Right lobe of liver (tissue), 6 donors: ENCODE data around the gene LEF1. TPM values are rescaled to one million over a fixed set of nuclear protein-coding genes. Genes with fewer than 3 reads are reported as not detected.

Source experiments
- ATAC-seq, 4 donors: fragments of 200-7000 bp; cut with Tn5 transposase; one replicate each; pipeline ENCODE4 v1.9.1; 2020; ENCODE audit warnings: mild to moderate bottlenecking in 4 of 4, moderate library complexity in 4 of 4
- DNase-seq, 3 donors: peaks; one replicate each; pipeline ENCODE4 v3.0.0-alpha.2; 2020
- H3K27ac ChIP-seq, 3 donors: fragments of 200-600 bp; one replicate each; pipeline ENCODE4 v1.8.0; 2022
- H3K27me3 ChIP-seq, 2 donors: fragments of 200-600 bp; one replicate each; pipeline ENCODE4 v1.8.0; 2022
- H3K36me3 ChIP-seq, 4 donors: fragments of 200-600 bp; sonication (generic) in 1 of 4; one replicate each; pipeline versions ENCODE4 v1.5.1 to v1.8.0; 2017 to 2022; ENCODE audit warnings: control low read depth in 1 of 4
- H3K4me1 ChIP-seq, 4 donors: fragments of 200-600 bp; sonication (generic) in 1 of 4; one replicate each; pipeline versions ENCODE4 v1.5.1 to v1.8.0; 2017 to 2022; ENCODE audit warnings: control low read depth in 1 of 4
- H3K4me3 ChIP-seq, 3 donors: fragments of 200-600 bp; one replicate each; pipeline ENCODE4 v1.8.0; 2022
- H3K9me3 ChIP-seq, 4 donors: fragments of 200-600 bp; sonication (generic) in 1 of 4; one replicate each; pipeline versions ENCODE4 v1.5.1 to v1.8.0; 2017 to 2022; ENCODE audit warnings: control low read depth in 1 of 4
- CTCF ChIP-seq, 4 donors: fragments of 200-600 bp in 3 of 4; fragments of 450-650 bp in 1 of 4; IDR thresholded peaks; one replicate each; pipeline versions ENCODE4 v1.5.1 to v1.8.0; 2016 to 2022; ENCODE audit warnings: antibody characterized with exemption in 4 of 4, mild to moderate bottlenecking in 2 of 4
- POLR2A ChIP-seq: fragments of 450-650 bp; IDR thresholded peaks from one replicate; pipeline ENCODE4 v1.6.1; 2017; ENCODE audit warnings: antibody characterized with exemption, mild to moderate bottlenecking
- whole genome bisulfite sequencing: methylation state at CpG from one replicate; pipeline ENCODE4 v1.1.6; 2018; ENCODE audit warnings: low coverage, low lambda C conversion rate; ENCODE audit not compliant: insufficient coverage; ENCODE audit errors: missing lambda C conversion rate; 5-methylcytosine and 5-hydroxymethylcytosine counted together
- intact Hi-C, 2 donors: fragments of 100-400 bp; cut with DNase I; formaldehyde crosslinking; loops; one replicate each; pipeline versions ENCODE4 v1.11.2 to v1.14.1; 2022
- total RNA-seq, 6 experiments: library from RNA; depleted of rRNA in 2 of 6; stranded (reverse); fragments of >200 nt in 2 of 6; fragmentation: NEBNext Ultra II Directional in 3 of 6; extraction: Animal tissue kit (Norgen Biotek cat#: 25700) in 3 of 6; gene quantifications; one replicate each; pipeline versions ENCODE4 v1.1.0 to v1.2.4, GENCODE V29; 2016 to 2023
- donor health status: DM: no; HTN: yes; CAD: no.
- donor health status: DM: no; HTN: no; CAD: no.
- donor health status: DM: no; HTN: no; CAD: no.
- donor health status: DM: no; HTN: yes; CAD: no.
- donor health status: DM: no; HTN: yes; CAD: no.

LEF1 gene
- total RNA-seq, 6 experiments from 2014 or later, result 0.19 to 0.66 (median 0.42) TPM; not detected in 1

- intact Hi-C loops, result no loop called here
- TF ChIP-seq CTCF (IDR thresholded peaks at IDR 0.05), result no peak
- TF ChIP-seq POLR2A, result no peak
- DNase-seq, result no peak
- Histone ChIP-seq H3K9me3 (no peaks in the 10 kb centered on the region), H3K4me3 (no peak overlapping the region), H3K4me1 (no peaks in the 10 kb centered on the region), H3K27me3 (no peaks in the 10 kb centered on the region), H3K36me3 (no peaks in the 10 kb centered on the region), H3K27ac (no peak overlapping the region)
- WGBS, result 81% methylated on average over 4 of the region's 4 CpGs
- ATAC-seq, result no peak
These were observed 37.8 kb downstream of the LEF1 start for GRCh38 chr4:108130955-108131354.

GRCh38 chr4:108129196-108129595 lies 39.5 kb downstream of the LEF1 start:
- DNase-seq, result no peak
- Histone ChIP-seq H3K9me3 (no peaks in the 10 kb centered on the region), H3K36me3 (no peaks in the 10 kb centered on the region), H3K27me3 (no peaks in the 10 kb centered on the region), H3K27ac (no peak overlapping the region), H3K4me1 (no peaks in the 10 kb centered on the region), H3K4me3 (no peak overlapping the region)
- no peak for ATAC-seq
- intact Hi-C loops, result no loop called here
- TF ChIP-seq CTCF (IDR thresholded peaks at IDR 0.05) (no peak), POLR2A (no peak)

- Histone ChIP-seq H3K4me1 (no peaks in the 10 kb centered on the region), H3K27ac (no peak overlapping the region), H3K27me3 (no peaks in the 10 kb centered on the region), H3K36me3 (no peaks in the 10 kb centered on the region), H3K9me3 (no peaks in the 10 kb centered on the region), H3K4me3 (no peak overlapping the region)
- DNase-seq, result no peak
- no peak for ATAC-seq
- intact Hi-C loops, result no loop called here
- TF ChIP-seq POLR2A (no peak), CTCF (IDR thresholded peaks at IDR 0.05) (no peak)
- 82% methylated on average over 3 of the region's 3 CpGs for WGBS
These were observed 41.9 kb downstream of the LEF1 start for GRCh38 chr4:108126806-108127205.

GRCh38 chr4:108120789-108121188 lies 47.9 kb downstream of the LEF1 start:
- WGBS, result 80% methylated on average over 2 of the region's 2 CpGs
- no peaks in the 10 kb centered on the region for H3K9me3 ChIP-seq
- H3K4me3 ChIP-seq, result no peak overlapping the region
- intact Hi-C loops, result no loop called here
- H3K27me3 ChIP-seq, result no peaks in the 10 kb centered on the region
- no peaks in the 10 kb centered on the region for H3K4me1 ChIP-seq
- ATAC-seq (no peak), DNase-seq (no peak)
- no peak overlapping the region for H3K27ac ChIP-seq
- TF ChIP-seq CTCF (IDR thresholded peaks at IDR 0.05) (no peak), POLR2A (no peak)
- H3K36me3 ChIP-seq, result no peaks in the 10 kb centered on the region

- DNase-seq, result no peak
- no peak overlapping the region for H3K27ac ChIP-seq
- H3K9me3 ChIP-seq, result no peaks in the 10 kb centered on the region
- no peak for ATAC-seq
- WGBS, result 75% methylated on average over 2 of the region's 2 CpGs
- no peak overlapping the region for H3K4me3 ChIP-seq
- no peaks in the 10 kb centered on the region for H3K36me3 ChIP-seq
- no peaks in the 10 kb centered on the region for H3K27me3 ChIP-seq
- TF ChIP-seq POLR2A (no peak), CTCF (IDR thresholded peaks at IDR 0.05) (no peak)
- intact Hi-C loops, result no loop called here
- H3K4me1 ChIP-seq, result no peaks in the 10 kb centered on the region
These were observed 49.4 kb downstream of the LEF1 start for GRCh38 chr4:108119199-108119800.
